GM12892 (cell line): ENCODE data around the gene CD52.

Experiments used
- POLR2A ChIP-seq: IDR thresholded peaks from 2 replicates; pipeline ENCODE4 v1.6.1; 2011; ENCODE audit warnings: low read depth, low read length, control low read depth
- POLR2AphosphoS5 ChIP-seq: IDR thresholded peaks from 2 replicates; pipeline ENCODE4 v1.6.1; 2011; ENCODE audit warnings: low read depth, low read length, control low read depth
- TAF1 ChIP-seq: IDR thresholded peaks from 2 replicates; pipeline ENCODE4 v1.6.1; 2011; ENCODE audit warnings: low read depth, mild to moderate bottlenecking, control low read depth, low read length, borderline replicate concordance

- TF ChIP-seq POLR2AphosphoS5 (no peak), POLR2A (no peak), TAF1 (no peak)
Measured at GRCh38 chr1:26290122-26290881, 27.5 kb upstream of the CD52 start.
